Measurements from ENCODE around the gene TCN2. TPM values are rescaled to one million over a fixed set of nuclear protein-coding genes. Genes with fewer than 3 reads are reported as not detected.

TCN2 gene
- total and polyA plus RNA-seq, 9 of the 15 experiments (the other 6 are each of a cell fraction or from before 2014, with no cell fraction given): 0.88 to 5.4 (median 1.7) TPM

DNA sequence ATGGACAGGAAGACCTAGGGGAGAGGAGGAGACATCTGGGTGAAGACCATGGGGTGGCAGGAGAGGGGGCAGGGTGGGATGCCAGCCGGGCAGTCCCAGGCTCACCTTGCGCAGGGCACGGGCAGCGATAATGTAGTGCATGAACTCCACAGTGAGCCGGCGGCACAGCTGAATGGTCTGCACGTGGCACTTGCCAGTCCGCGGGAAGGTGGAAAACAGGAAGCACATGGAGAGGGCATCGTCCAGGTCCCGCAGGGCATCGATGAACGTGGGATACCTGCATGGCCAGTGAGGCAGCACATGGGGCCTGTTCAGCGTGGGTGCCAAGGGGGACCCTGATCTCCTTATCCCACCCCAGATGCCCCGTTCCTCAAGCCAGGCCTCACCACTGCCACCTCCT is 22.5 kb upstream of the TCN2 start:
- no peak for ATAC-seq
- H3K79me2 ChIP-seq (ENCODE audit: control insufficient read depth, insufficient read depth, low read length): peaks cover 7% of the 10 kb centered on the region

DNA sequence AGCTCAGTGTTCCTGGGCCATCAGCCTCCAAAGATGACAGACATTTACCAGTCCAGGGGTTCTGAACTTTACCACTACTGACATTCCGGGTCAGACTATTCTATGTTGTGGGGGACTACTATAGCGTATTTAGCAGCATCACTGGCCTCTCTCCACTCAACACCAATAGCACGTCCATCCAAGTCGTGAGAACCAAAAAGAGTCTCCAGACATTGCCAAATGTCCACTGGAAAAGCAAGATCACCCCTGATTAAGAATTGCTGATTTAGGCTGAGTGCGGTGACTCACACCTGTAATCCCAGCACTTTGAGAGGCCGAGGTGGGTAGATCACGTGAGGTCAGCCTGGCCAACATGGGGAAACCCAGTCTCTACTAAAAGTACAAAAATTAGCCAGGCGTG is 20.6 kb upstream of the TCN2 start:
- H3K79me2 ChIP-seq (ENCODE audit: control insufficient read depth, insufficient read depth, low read length): peaks cover 27% of the 10 kb centered on the region
- no peak overlapping the region for H3K4me3 ChIP-seq
- no peak overlapping the region for H3K9ac ChIP-seq (ENCODE audit: insufficient read depth in 1 of 2, low read depth in 2 of 2, low read length in 2 of 2)
- no peaks in the 10 kb centered on the region for H3K27me3 ChIP-seq (ENCODE audit: control insufficient read depth in 2 of 2, insufficient read depth in 2 of 2, low read length in 2 of 2)
- in situ Hi-C loops (cut with MboI): no loop called here
- H4K20me1 ChIP-seq (replicated peaks; ENCODE audit: control insufficient read depth, insufficient read depth, low read length): no peaks in the 10 kb centered on the region
- DNase-seq (ENCODE audit: extremely low read depth in 1 of 4, low spot score in 3 of 4): no peak
- TF ChIP-seq ESRRA (IDR thresholded peaks at IDR 0.05; ENCODE audit: borderline replicate concordance, low read depth) (no peak), ZNF668 (CRISPR knock-in tag; IDR thresholded peaks at IDR 0.05) (no peak), SIN3A (IDR thresholded peaks at IDR 0.05; ENCODE audit: borderline replicate concordance in 2 of 2, control insufficient read depth in 1 of 2, low read depth in 2 of 2, low read length in 2 of 2) (no peak), GTF2A2 (tag; IDR thresholded peaks at IDR 0.05) (no peak)
- TF ChIP-seq, protein P1, sequence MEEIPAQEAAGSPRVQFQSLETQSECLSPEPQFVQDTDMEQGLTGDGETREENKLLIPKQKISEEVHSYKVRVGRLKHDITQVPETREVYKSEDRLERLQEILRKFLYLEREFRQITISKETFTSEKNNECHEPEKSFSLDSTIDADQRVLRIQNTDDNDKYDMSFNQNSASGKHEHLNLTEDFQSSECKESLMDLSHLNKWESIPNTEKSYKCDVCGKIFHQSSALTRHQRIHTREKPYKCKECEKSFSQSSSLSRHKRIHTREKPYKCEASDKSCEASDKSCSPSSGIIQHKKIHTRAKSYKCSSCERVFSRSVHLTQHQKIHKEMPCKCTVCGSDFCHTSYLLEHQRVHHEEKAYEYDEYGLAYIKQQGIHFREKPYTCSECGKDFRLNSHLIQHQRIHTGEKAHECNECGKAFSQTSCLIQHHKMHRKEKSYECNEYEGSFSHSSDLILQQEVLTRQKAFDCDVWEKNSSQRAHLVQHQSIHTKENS (CRISPR knock-in tag; IDR thresholded peaks at IDR 0.05): no peak
- TF ChIP-seq, protein P2, sequence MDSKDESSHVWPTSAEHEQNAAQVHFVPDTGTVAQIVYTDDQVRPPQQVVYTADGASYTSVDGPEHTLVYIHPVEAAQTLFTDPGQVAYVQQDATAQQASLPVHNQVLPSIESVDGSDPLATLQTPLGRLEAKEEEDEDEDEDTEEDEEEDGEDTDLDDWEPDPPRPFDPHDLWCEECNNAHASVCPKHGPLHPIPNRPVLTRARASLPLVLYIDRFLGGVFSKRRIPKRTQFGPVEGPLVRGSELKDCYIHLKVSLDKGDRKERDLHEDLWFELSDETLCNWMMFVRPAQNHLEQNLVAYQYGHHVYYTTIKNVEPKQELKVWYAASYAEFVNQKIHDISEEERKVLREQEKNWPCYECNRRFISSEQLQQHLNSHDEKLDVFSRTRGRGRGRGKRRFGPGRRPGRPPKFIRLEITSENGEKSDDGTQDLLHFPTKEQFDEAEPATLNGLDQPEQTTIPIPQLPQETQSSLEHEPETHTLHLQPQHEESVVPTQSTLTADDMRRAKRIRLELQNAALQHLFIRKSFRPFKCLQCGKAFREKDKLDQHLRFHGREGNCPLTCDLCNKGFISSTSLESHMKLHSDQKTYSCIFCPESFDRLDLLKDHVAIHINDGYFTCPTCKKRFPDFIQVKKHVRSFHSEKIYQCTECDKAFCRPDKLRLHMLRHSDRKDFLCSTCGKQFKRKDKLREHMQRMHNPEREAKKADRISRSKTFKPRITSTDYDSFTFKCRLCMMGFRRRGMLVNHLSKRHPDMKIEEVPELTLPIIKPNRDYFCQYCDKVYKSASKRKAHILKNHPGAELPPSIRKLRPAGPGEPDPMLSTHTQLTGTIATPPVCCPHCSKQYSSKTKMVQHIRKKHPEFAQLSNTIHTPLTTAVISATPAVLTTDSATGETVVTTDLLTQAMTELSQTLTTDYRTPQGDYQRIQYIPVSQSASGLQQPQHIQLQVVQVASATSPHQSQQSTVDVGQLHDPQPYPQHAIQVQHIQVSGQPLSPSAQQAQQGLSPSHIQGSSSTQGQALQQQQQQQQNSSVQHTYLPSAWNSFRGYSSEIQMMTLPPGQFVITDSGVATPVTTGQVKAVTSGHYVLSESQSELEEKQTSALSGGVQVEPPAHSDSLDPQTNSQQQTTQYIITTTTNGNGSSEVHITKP (IDR thresholded peaks at IDR 0.05; ENCODE audit: partially characterized antibody): peak; percentile 89
- no peaks in the 10 kb centered on the region for H3K9me3 ChIP-seq (replicated peaks; ENCODE audit: control insufficient read depth, insufficient read depth, low read depth, low read length)
- H3K36me3 ChIP-seq (ENCODE audit: control insufficient read depth, insufficient read depth, low read length): peaks cover 90% of the 10 kb centered on the region
- CTCF ChIA-PET (ENCODE audit: low intra/inter-chr PET ratio): no interaction called here
- H3K27ac ChIP-seq (ENCODE audit: extremely low read depth, low read depth, low read length): no peak overlapping the region
- WGBS (ENCODE audit: insufficient coverage, low coverage, missing lambda C conversion rate): 98% methylated on average over 5 of the region's 8 CpGs
- H2AFZ ChIP-seq (ENCODE audit: low read depth, low read length): no peak overlapping the region
- no TSS peak for BruUV-seq (replicated peaks)
- H3K4me2 ChIP-seq (ENCODE audit: insufficient read depth, low read length): no peak overlapping the region
- no peak for ATAC-seq
- no peak for FAIRE-seq
- intact Hi-C loops (cut with micrococcal nuclease): no loop called here
- POLR2A ChIA-PET: interaction anchor here (1.2 kb wide), 1 partner anchor 10 kb away, joined by 3 read pairs; no protein-coding TSS in a partner anchor
- no peaks in the 10 kb centered on the region for H3K9me1 ChIP-seq (ENCODE audit: control insufficient read depth, insufficient read depth, low read length)
- H3K4me1 ChIP-seq (replicated peaks in 1 of 2; ENCODE audit: control insufficient read depth in 2 of 2, insufficient read depth in 2 of 2, low read length in 2 of 2): peaks cover 0 to 6% of the 10 kb centered on the region in 2 experiments; a peak in 2 of 5 replicates

More for the DNA sequence above, 22.5 kb upstream of the TCN2 start:
- H3K36me3 ChIP-seq (ENCODE audit: control insufficient read depth, insufficient read depth, low read length): peaks cover 98% of the 10 kb centered on the region; the same call in 2 of the 3 replicates
- peak overlapping the region in 1 of 2 experiments; percentile 28; a peak in 1 of 4 replicates for H3K9ac ChIP-seq (ENCODE audit: insufficient read depth in 1 of 2, low read depth in 2 of 2, low read length in 2 of 2)
- DNase-seq (ENCODE audit: extremely low read depth in 1 of 4, low spot score in 3 of 4): no peak
- TF ChIP-seq POLR2A (conservative IDR thresholded peaks at IDR 0.05) (0 out of 2 replicates have a peak, but pooled peaks have one; percentile 15), BCL6 (CRISPR knock-in tag; IDR thresholded peaks at IDR 0.05) (no peak), SUPT5H (IDR thresholded peaks at IDR 0.05) (0 out of 2 replicates have a peak, but pooled peaks have one; percentile 22), RBFOX2 (IDR thresholded peaks at IDR 0.05; ENCODE audit: low read depth, low read length) (peak; percentile 53)
- H3K4me1 ChIP-seq (replicated peaks in 1 of 2; ENCODE audit: control insufficient read depth in 2 of 2, insufficient read depth in 2 of 2, low read length in 2 of 2): no peaks in the 10 kb centered on the region
- no peak overlapping the region for H3K4me2 ChIP-seq (ENCODE audit: insufficient read depth, low read length)
- ChIA-PET CTCF (ENCODE audit: low intra/inter-chr PET ratio) (interaction anchor here (0.6 kb wide), 1 partner anchor 798 kb away, joined by 3 read pairs; no protein-coding TSS in a partner anchor), POLR2A (interaction anchor here (0.6 kb wide), 1 partner anchor 7 kb away, joined by 4 read pairs; no protein-coding TSS in a partner anchor)
- in situ Hi-C loops (cut with MboI) (no loop called here), intact Hi-C loops (cut with micrococcal nuclease) (no loop called here)
- H3K9me1 ChIP-seq (ENCODE audit: control insufficient read depth, insufficient read depth, low read length): no peaks in the 10 kb centered on the region
- H3K27me3 ChIP-seq (ENCODE audit: control insufficient read depth in 2 of 2, insufficient read depth in 2 of 2, low read length in 2 of 2): no peaks in the 10 kb centered on the region
- no peak overlapping the region for H3K4me3 ChIP-seq
- 96% methylated on average over 13 of the region's 15 CpGs for WGBS (ENCODE audit: insufficient coverage, low coverage, missing lambda C conversion rate)
- no peak overlapping the region for H2AFZ ChIP-seq (ENCODE audit: low read depth, low read length)
- H3K9me3 ChIP-seq (replicated peaks; ENCODE audit: control insufficient read depth, insufficient read depth, low read depth, low read length): no peaks in the 10 kb centered on the region
- BruUV-seq (replicated peaks): no TSS peak
- H4K20me1 ChIP-seq (replicated peaks; ENCODE audit: control insufficient read depth, insufficient read depth, low read length): no peaks in the 10 kb centered on the region
- no peak for FAIRE-seq
- H3K27ac ChIP-seq (ENCODE audit: extremely low read depth, low read depth, low read length): no peak overlapping the region

Measured in K562 (cell line).